PFSK-1 (cell line): Measurements from ENCODE around the gene ACTN4.

Experiments
- POLR2AphosphoS5 ChIP-seq: IDR thresholded peaks from 2 replicates; pipeline ENCODE4 v1.6.1; 2012; ENCODE audit warnings: low read depth, mild to moderate bottlenecking, control low read depth, low read length, moderate library complexity
- SIN3A ChIP-seq: IDR thresholded peaks from 2 replicates; pipeline ENCODE4 v1.6.1; 2012; ENCODE audit warnings: mild to moderate bottlenecking, low read length, moderate library complexity, borderline replicate concordance; ENCODE audit not compliant: insufficient read depth
- TF ChIP-seq, protein P1 (sequence below), 2 experiments: IDR thresholded peaks; 2 replicates each; pipeline versions ENCODE4 v1.6.1 to v1.8.0; 2011 to 2012; ENCODE audit warnings: low read depth in 2 of 2, low read length in 2 of 2, control low read depth in 1 of 2, inconsistent platforms in 1 of 2, mild to moderate bottlenecking in 1 of 2, moderate library complexity in 1 of 2; ENCODE audit not compliant: insufficient read depth in 1 of 2

DNA sequence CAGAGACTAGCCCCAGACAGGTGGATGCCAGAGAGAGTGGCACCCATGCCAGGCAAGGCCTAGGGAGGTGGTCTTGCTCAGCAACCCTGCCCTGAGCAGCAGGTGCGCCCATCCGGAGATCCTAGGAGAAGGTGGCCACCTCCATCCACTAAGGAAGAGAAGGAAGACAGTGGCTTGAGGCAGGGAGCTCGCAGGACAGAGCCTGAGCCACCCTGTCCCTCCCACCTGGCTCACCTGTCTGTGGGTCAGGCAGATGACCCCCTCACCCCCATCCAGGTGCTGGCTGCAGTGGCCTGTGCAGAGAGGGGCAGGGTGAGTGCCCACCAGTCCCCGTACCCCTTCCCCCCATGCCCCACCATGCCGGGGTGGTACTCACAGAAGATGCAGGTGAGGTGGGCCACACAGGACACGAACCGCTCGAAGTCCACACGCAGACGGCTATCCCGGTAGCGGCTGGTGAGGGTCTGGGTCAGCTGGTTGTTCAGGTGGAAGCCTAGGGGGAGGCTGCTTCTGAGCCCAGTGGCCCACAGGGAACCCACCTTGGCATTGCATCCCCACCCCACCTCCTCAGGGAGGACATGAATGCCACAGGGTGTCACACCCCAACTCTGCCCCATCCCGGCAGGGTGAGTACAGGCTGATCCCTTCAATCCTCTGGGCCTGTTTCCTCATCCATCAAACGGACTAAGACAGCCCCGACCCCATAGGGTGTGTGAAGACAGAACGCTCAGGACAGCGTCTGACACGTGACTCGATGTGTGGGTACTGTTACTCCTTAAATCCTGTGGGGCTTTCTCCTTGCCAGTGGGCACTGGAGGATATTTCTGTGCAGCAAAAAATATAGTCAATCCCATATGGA, 83.5 kb downstream of the ACTN4 start:
- TF ChIP-seq SIN3A = no peak
- TF ChIP-seq, protein P1, sequence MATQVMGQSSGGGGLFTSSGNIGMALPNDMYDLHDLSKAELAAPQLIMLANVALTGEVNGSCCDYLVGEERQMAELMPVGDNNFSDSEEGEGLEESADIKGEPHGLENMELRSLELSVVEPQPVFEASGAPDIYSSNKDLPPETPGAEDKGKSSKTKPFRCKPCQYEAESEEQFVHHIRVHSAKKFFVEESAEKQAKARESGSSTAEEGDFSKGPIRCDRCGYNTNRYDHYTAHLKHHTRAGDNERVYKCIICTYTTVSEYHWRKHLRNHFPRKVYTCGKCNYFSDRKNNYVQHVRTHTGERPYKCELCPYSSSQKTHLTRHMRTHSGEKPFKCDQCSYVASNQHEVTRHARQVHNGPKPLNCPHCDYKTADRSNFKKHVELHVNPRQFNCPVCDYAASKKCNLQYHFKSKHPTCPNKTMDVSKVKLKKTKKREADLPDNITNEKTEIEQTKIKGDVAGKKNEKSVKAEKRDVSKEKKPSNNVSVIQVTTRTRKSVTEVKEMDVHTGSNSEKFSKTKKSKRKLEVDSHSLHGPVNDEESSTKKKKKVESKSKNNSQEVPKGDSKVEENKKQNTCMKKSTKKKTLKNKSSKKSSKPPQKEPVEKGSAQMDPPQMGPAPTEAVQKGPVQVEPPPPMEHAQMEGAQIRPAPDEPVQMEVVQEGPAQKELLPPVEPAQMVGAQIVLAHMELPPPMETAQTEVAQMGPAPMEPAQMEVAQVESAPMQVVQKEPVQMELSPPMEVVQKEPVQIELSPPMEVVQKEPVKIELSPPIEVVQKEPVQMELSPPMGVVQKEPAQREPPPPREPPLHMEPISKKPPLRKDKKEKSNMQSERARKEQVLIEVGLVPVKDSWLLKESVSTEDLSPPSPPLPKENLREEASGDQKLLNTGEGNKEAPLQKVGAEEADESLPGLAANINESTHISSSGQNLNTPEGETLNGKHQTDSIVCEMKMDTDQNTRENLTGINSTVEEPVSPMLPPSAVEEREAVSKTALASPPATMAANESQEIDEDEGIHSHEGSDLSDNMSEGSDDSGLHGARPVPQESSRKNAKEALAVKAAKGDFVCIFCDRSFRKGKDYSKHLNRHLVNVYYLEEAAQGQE (IDR thresholded peaks at IDR 0.05; ENCODE audit: insufficient read depth in 1 of 2, low read depth in 2 of 2, low read length in 2 of 2) = no peak
- TF ChIP-seq POLR2AphosphoS5 = no peak
